ENCODE data around the gene OR8B12.
"Not testable (repeated sequence)": the region's sequence is repeated elsewhere in the genome, so short reads cannot be mapped to it uniquely, and the experiment has no call there.

Gene OR8B12

GRCh38 chr11:124519850-124520549 is 23.5 kb downstream of the OR8B12 start:
- no peaks in the 10 kb centered on the region for H3K27me3 ChIP-seq (ENCODE audit: insufficient read depth, low read depth, severe bottlenecking)
- H3K9me3 ChIP-seq (ENCODE audit: severe bottlenecking): no peaks in the 10 kb centered on the region
- H3K4me3 ChIP-seq (ENCODE audit: low read depth, low read length): no peak overlapping the region
- no peak for TF ChIP-seq CTCF (IDR thresholded peaks at IDR 0.05; ENCODE audit: low read depth, low read length)
- no peaks in the 10 kb centered on the region for H3K36me3 ChIP-seq
- no peak for DNase-seq
- H3K27ac ChIP-seq: no peak overlapping the region

GRCh38 chr11:124518989-124519451 is 24.4 kb downstream of the OR8B12 start:
- DNase-seq: no peak
- no peak for TF ChIP-seq CTCF (IDR thresholded peaks at IDR 0.05; ENCODE audit: low read depth, low read length)
- no peak overlapping the region for H3K4me3 ChIP-seq (ENCODE audit: low read depth, low read length)
- no peaks in the 10 kb centered on the region for H3K27me3 ChIP-seq (ENCODE audit: insufficient read depth, low read depth, severe bottlenecking)
- no peaks in the 10 kb centered on the region for H3K36me3 ChIP-seq
- H3K27ac ChIP-seq: no peak overlapping the region
- no peaks in the 10 kb centered on the region for H3K9me3 ChIP-seq (ENCODE audit: severe bottlenecking)

GRCh38 chr11:124517314-124517713 is 26.1 kb downstream of the OR8B12 start:
- H3K27me3 ChIP-seq (ENCODE audit: insufficient read depth, low read depth, severe bottlenecking): no peaks in the 10 kb centered on the region
- no peak overlapping the region for H3K4me3 ChIP-seq (ENCODE audit: low read depth, low read length)

GRCh38 chr11:124514675-124515074 is 28.8 kb downstream of the OR8B12 start:
- H3K4me3 ChIP-seq (ENCODE audit: low read depth, low read length); H3K27ac ChIP-seq; H3K9me3 ChIP-seq (ENCODE audit: severe bottlenecking); DNase-seq; H3K27me3 ChIP-seq (ENCODE audit: insufficient read depth, low read depth, severe bottlenecking); H3K36me3 ChIP-seq: not testable (repeated sequence)

More at GRCh38 chr11:124517314-124517713, 26.1 kb downstream of the OR8B12 start:
- H3K27ac ChIP-seq: no peak overlapping the region
- no peak for DNase-seq
- no peaks in the 10 kb centered on the region for H3K36me3 ChIP-seq
- no peaks in the 10 kb centered on the region for H3K9me3 ChIP-seq (ENCODE audit: severe bottlenecking)
- TF ChIP-seq CTCF (IDR thresholded peaks at IDR 0.05; ENCODE audit: low read depth, low read length): no peak

GRCh38 chr11:124514131-124514530 is 29.3 kb downstream of the OR8B12 start:
- Histone ChIP-seq H3K4me3 (ENCODE audit: low read depth, low read length) (no peak overlapping the region), H3K27me3 (ENCODE audit: insufficient read depth, low read depth, severe bottlenecking) (no peaks in the 10 kb centered on the region), H3K9me3 (ENCODE audit: severe bottlenecking) (no peaks in the 10 kb centered on the region), H3K27ac (no peak overlapping the region), H3K36me3 (no peaks in the 10 kb centered on the region)
- no peak for DNase-seq
- no peak for TF ChIP-seq CTCF (IDR thresholded peaks at IDR 0.05; ENCODE audit: low read depth, low read length)

- Histone ChIP-seq H3K9me3 (ENCODE audit: severe bottlenecking) (no peaks in the 10 kb centered on the region), H3K27me3 (ENCODE audit: insufficient read depth, low read depth, severe bottlenecking) (peaks cover 8% of the 10 kb centered on the region), H3K36me3 (no peaks in the 10 kb centered on the region), H3K4me3 (ENCODE audit: low read depth, low read length) (no peak overlapping the region), H3K27ac (no peak overlapping the region)
- TF ChIP-seq CTCF (IDR thresholded peaks at IDR 0.05; ENCODE audit: low read depth, low read length): no peak
- DNase-seq: no peak
Measured at GRCh38 chr11:124511745-124512144, 31.7 kb downstream of the OR8B12 start.

Measured in WERI-Rb-1 (cell line).